Peyer's patch (tissue), 4 donors: ENCODE results near the gene LAMB3.

ENCODE experiments used
- POLR2A ChIP-seq, 2 donors: fragments of 450-650 bp; IDR thresholded peaks; one replicate each; pipeline ENCODE4 v1.5.1; 2017; ENCODE audit warnings: antibody characterized with exemption in 2 of 2, mild to moderate bottlenecking in 2 of 2, moderate library complexity in 2 of 2
- TF ChIP-seq, protein P1 (sequence below), 6 experiments: fragments of 450-650 bp in 4 of 6; fragments of 200-600 bp in 2 of 6; sonication (generic) in 1 of 6; IDR thresholded peaks; one replicate each; pipeline ENCODE4 v1.5.1; 2017 to 2019; ENCODE audit warnings: antibody characterized with exemption in 6 of 6, mild to moderate bottlenecking in 3 of 6, moderate library complexity in 1 of 6

DNA sequence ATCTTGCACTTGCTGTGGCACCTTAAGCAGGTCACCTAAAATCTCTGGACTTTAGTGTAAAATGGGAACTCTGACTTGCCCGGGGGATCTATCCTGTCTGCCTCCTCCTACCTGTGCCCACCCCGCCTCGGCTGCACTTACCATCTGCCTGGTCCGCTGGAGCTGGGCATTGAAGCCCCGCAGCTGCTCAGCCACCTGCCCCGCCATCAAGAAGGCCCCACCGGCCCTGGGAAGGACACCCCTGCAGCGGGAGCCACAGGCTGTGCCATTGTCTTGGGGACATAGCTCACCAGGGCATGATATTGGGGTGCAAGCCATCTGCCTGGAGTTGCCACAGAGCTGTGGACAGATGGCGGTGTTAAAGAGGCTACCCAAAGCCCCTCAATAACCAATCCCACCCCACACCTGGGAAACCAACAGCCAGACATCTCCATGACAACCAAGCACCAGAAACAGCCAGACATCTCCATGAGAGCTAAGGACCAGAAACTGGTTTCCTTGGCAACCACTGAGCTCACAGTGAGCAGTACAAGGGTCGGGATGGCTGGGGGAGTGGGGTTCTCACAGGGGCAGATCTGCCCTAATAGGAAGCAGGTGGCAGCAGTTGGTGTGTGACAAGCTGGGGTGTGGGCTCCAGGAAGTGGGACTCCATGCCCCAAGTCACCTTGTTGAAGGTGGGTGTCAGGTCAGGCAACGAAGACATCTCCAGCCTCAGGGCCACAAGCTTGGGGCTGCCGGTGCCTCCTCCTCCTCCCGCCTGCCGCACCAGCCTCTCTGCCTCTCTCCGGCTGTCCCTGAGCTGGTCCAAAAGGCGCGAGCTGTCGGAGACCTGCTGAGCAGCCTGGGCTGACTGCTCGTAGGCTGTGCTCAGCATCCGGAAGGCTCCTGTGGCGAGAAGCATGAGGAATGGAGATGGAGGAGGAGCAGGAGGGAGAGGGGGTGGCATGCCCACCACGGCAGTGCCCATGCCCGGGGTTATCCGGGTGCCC, 29.1 kb downstream of the LAMB3 start:
- TF ChIP-seq, protein P1, sequence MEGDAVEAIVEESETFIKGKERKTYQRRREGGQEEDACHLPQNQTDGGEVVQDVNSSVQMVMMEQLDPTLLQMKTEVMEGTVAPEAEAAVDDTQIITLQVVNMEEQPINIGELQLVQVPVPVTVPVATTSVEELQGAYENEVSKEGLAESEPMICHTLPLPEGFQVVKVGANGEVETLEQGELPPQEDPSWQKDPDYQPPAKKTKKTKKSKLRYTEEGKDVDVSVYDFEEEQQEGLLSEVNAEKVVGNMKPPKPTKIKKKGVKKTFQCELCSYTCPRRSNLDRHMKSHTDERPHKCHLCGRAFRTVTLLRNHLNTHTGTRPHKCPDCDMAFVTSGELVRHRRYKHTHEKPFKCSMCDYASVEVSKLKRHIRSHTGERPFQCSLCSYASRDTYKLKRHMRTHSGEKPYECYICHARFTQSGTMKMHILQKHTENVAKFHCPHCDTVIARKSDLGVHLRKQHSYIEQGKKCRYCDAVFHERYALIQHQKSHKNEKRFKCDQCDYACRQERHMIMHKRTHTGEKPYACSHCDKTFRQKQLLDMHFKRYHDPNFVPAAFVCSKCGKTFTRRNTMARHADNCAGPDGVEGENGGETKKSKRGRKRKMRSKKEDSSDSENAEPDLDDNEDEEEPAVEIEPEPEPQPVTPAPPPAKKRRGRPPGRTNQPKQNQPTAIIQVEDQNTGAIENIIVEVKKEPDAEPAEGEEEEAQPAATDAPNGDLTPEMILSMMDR (IDR thresholded peaks at IDR 0.05) = no peak
- no peak for TF ChIP-seq POLR2A (IDR thresholded peaks at IDR 0.05)
